Stomach (tissue), 9 donors: ENCODE results near the gene WDR82. TPM values are rescaled to one million over a fixed set of nuclear protein-coding genes. Genes with fewer than 3 reads are reported as not detected.
A peak's percentile ranks its signal among the peaks of the same experiment; 100 is the strongest.
"Not testable (repeated sequence)": the region's sequence is repeated elsewhere in the genome, so short reads cannot be mapped to it uniquely, and the experiment has no call there.

Source experiments
- DNase-seq, 2 donors: peaks; one replicate each; pipeline versions ENCODE4 v3.0.0 to v3.0.0-alpha.2; 2013 to 2019
- H3K27ac ChIP-seq, 5 donors: fragments of 200-600 bp in 4 of 5; sonication (generic) in 4 of 5; one replicate each; pipeline ENCODE4 v1.5.1; 2013 to 2019; ENCODE audit warnings: mild to moderate bottlenecking in 1 of 5, moderate library complexity in 1 of 5
- H3K27me3 ChIP-seq, 3 donors: fragments of 200-600 bp; sonication (generic); one replicate each; pipeline ENCODE4 v1.5.1; 2017 to 2019; ENCODE audit warnings: mixed run types in 1 of 3
- H3K36me3 ChIP-seq, 4 donors: fragments of 200-600 bp; sonication (generic); 1 replicate in 3 of 4; 2 replicates in 1 of 4; pipeline ENCODE4 v1.5.1; 2016 to 2019
- H3K4me1 ChIP-seq, 4 donors: fragments of 200-600 bp; sonication (generic); one replicate each; pipeline ENCODE4 v1.5.1; 2016 to 2019
- H3K4me3 ChIP-seq, 4 donors: fragments of 200-600 bp; sonication (generic) in 3 of 4; one replicate each; pipeline ENCODE4 v1.5.1; 2016 to 2019; ENCODE audit warnings: mild to moderate bottlenecking in 1 of 4
- H3K9me3 ChIP-seq, 4 donors: fragments of 200-600 bp; sonication (generic); one replicate each; pipeline ENCODE4 v1.5.1; 2016 to 2019
- CTCF ChIP-seq, 7 experiments: fragments of 450-650 bp in 4 of 7; fragments of 200-600 bp in 3 of 7; sonication (generic) in 3 of 7; IDR thresholded peaks; one replicate each; pipeline ENCODE4 v1.5.1; 2016 to 2019; ENCODE audit warnings: antibody characterized with exemption in 7 of 7, control low read depth in 2 of 7, mild to moderate bottlenecking in 1 of 7
- EP300 ChIP-seq: sonication (generic); formaldehyde crosslinking; IDR thresholded peaks from one replicate; pipeline ENCODE4 v1.6.1; 2017; ENCODE audit warnings: antibody characterized with exemption
- POLR2A ChIP-seq, 4 donors: fragments of 450-650 bp; IDR thresholded peaks; one replicate each; pipeline ENCODE4 v1.6.1; 2016; ENCODE audit warnings: antibody characterized with exemption in 4 of 4, control low read depth in 2 of 4, mild to moderate bottlenecking in 1 of 4, moderate library complexity in 1 of 4
- POLR2AphosphoS5 ChIP-seq, 3 donors: sonication (generic); formaldehyde crosslinking; IDR thresholded peaks; one replicate each; pipeline ENCODE4 v1.6.1; 2016; ENCODE audit warnings: antibody characterized with exemption in 3 of 3
- WGBS, 5 donors: extraction: QIAGEN DNeasy Blood & Tissue Kit in 3 of 5; methylation state at CpG; one replicate each; pipeline versions ENCODE4 v1.1.5 to v1.1.7; 2013 to 2018; 5-methylcytosine and 5-hydroxymethylcytosine counted together
- intact Hi-C: fragments of 100-400 bp; cut with DNase I; formaldehyde crosslinking; loops from one replicate; pipeline ENCODE4 v1.15.1; 2023; ENCODE audit warnings: low total_unique reads
- polyA plus RNA-seq, 3 donors: library from polyadenylated mRNA; stranded (reverse); fragments of 200-250 nt; gene quantifications; one replicate each; pipeline ENCODE4 v1.2.3, GENCODE V29; 2013
- total RNA-seq, 5 donors: library from RNA; depleted of rRNA; stranded (reverse); fragments of >200 nt; gene quantifications; one replicate each; pipeline versions ENCODE4 v1.1.0 to v1.2.3, GENCODE V29; 2014 to 2016
- donor health status: healthy with polysubstance abuse.
- donor health status: Bipolar disorder and iron deficiency.
- donor health status: healthy.

The WDR82 gene
- total and polyA plus RNA-seq, 8 donors, result 8.2 to 64.8 (median 29.2) TPM

GRCh38 chr3:52280050-52280461 is 1.6 kb upstream of the WDR82 start:
- TF ChIP-seq POLR2AphosphoS5 (IDR thresholded peaks at IDR 0.05) (no peak), EP300 (no peak), POLR2A (IDR thresholded peaks at IDR 0.05) (no peak), CTCF (IDR thresholded peaks at IDR 0.05) (no peak)
- Histone ChIP-seq H3K27ac (peak overlapping the region; percentile 37 to 98 (median 98)), H3K9me3 (no peaks in the 10 kb centered on the region), H3K36me3 (peaks cover 7 to 12% (median 11%) of the 10 kb centered on the region in 4 donors), H3K4me1 (peaks cover 24 to 57% (median 42%) of the 10 kb centered on the region in 4 donors), H3K27me3 (no peaks in the 10 kb centered on the region), H3K4me3 (peak overlapping the region in 1 of 4 donors; percentile 93)
- WGBS, 5 donors, result 17 to 34% (median 22%) methylated on average over 6 of the region's 6 CpGs
- intact Hi-C loops, result no loop called here
- DNase-seq, result peak in 1 of 2 donors; percentile 88

GRCh38 chr3:52279596-52279995 is 1.1 kb upstream of the WDR82 start:
- Histone ChIP-seq H3K4me1 (peaks cover 29 to 59% (median 44%) of the 10 kb centered on the region in 4 donors), H3K27ac (peak overlapping the region in 4 of 5 donors; percentile 97 to 98 (median 98)), H3K9me3 (no peaks in the 10 kb centered on the region), H3K4me3 (peak overlapping the region in 3 of 4 donors; percentile 79 to 93 (median 84)), H3K36me3 (peaks cover 7 to 16% (median 13%) of the 10 kb centered on the region in 4 donors), H3K27me3 (no peaks in the 10 kb centered on the region)
- no peak for TF ChIP-seq POLR2AphosphoS5 (IDR thresholded peaks at IDR 0.05)
- no peak for TF ChIP-seq POLR2A (IDR thresholded peaks at IDR 0.05)
- no peak for TF ChIP-seq EP300
- TF ChIP-seq CTCF (IDR thresholded peaks at IDR 0.05), result no peak
- no peak for DNase-seq
- intact Hi-C loops, result no loop called here
- whole genome bisulfite sequencing, 5 donors, result 4 to 15% (median 12%) methylated on average over 2 of the region's 2 CpGs

GRCh38 chr3:52277972-52278509 is 408 bp downstream of the WDR82 start:
- Histone ChIP-seq H3K27me3 (no peaks in the 10 kb centered on the region), H3K9me3 (no peaks in the 10 kb centered on the region), H3K4me1 (peaks cover 41 to 73% (median 59%) of the 10 kb centered on the region in 4 donors), H3K36me3 (peaks cover 7 to 24% (median 15%) of the 10 kb centered on the region in 4 donors), H3K27ac (peak overlapping the region; percentile 97 to 99 (median 98)), H3K4me3 (peak overlapping the region; percentile 69 to 93 (median 82))
- intact Hi-C loops, result no loop called here
- peak in 4 of 7 experiments; percentile 11 to 31 (median 24) for TF ChIP-seq CTCF (IDR thresholded peaks at IDR 0.05)
- no peak for TF ChIP-seq POLR2AphosphoS5 (IDR thresholded peaks at IDR 0.05)
- WGBS, 5 donors, result 0% methylated on average over 34 to 54 of the region's 54 CpGs
- DNase-seq, result peak in 1 of 2 donors; percentile 84

GRCh38 chr3:52277071-52277964 is 1.1 kb downstream of the WDR82 start:
- intact Hi-C loops, result no loop called here
- H3K27ac ChIP-seq, result peak overlapping the region; percentile 97 to 99 (median 98)
- H3K27me3 ChIP-seq, result no peaks in the 10 kb centered on the region
- 0 to 1% (median 1%) methylated on average over 27 to 28 of the region's 28 CpGs for WGBS, 5 donors
- TF ChIP-seq EP300, result no peak
- peak in 2 of 3 donors; percentile 73 to 75 for TF ChIP-seq POLR2AphosphoS5 (IDR thresholded peaks at IDR 0.05)
- TF ChIP-seq CTCF (IDR thresholded peaks at IDR 0.05), result no peak
- TF ChIP-seq POLR2A (IDR thresholded peaks at IDR 0.05), result no peak
- peaks cover 44 to 73% (median 64%) of the 10 kb centered on the region in 4 donors for H3K4me1 ChIP-seq
- H3K4me3 ChIP-seq, result peak overlapping the region; percentile 69 to 93 (median 82)
- DNase-seq, result peak; percentile 77 to 92
- peaks cover 4 to 23% (median 16%) of the 10 kb centered on the region in 4 donors for H3K36me3 ChIP-seq
- no peaks in the 10 kb centered on the region for H3K9me3 ChIP-seq

GRCh38 chr3:52274781-52275180 is 3.7 kb downstream of the WDR82 start:
- H3K9me3 ChIP-seq, DNase-seq, H3K27me3 ChIP-seq, intact Hi-C loops: not testable (repeated sequence)
- H3K4me3 ChIP-seq, result peak overlapping the region in 1 of 4 donors; percentile 93
- H3K4me1 ChIP-seq, result peaks cover 64 to 85% (median 75%) of the 10 kb centered on the region in 4 donors
- 83 to 92% (median 90%) methylated on average over 18 of the region's 18 CpGs for WGBS, 5 donors
- H3K27ac ChIP-seq, result peak overlapping the region in 4 of 5 donors; percentile 97 to 98 (median 98)
- peaks cover 0 to 24% (median 19%) of the 10 kb centered on the region in 4 donors for H3K36me3 ChIP-seq
